ENCODE results near the gene RPS21. TPM values are rescaled to one million over a fixed set of nuclear protein-coding genes. Genes with fewer than 3 reads are reported as not detected.

The RPS21 gene
- total RNA-seq, 1 experiment from 2014 or later: 2,488 TPM

DNA sequence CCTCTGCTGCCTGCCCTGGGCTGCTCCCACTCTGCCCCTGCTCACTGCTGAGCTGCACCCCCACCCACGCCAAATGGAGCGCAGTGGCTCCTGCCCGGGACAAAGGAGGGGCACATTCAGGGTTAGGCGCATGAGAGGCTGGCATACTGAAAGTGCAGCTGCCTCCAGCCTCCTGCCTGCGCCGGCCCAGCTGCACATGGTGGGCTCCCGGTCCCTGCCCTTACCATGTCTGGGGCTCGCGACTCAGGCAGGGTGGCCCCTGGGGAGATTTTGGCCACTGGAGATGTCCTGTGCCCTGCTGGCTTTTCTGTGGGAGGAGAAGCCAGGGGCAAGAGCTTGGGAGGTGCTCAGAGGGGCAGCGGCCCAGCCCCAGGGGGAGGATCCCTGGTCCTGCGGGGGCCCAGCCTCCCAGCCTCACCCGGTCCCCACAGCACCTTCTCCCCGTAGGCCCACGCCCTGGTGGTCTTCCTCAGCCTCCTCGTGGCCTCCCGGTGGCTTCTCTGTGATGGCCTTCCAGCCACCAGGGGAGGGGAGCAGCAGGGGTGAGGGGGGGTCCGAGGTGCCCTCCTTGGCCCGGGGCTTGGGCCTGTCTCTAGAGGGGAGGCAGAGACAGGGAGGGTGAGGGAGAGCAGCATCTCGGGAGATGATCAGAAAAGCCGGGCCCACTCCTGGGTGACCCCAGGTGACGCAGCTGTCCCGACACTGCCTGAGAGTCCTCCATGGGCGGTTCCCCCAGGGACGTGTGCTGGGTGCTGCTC is 28.6 kb downstream of the RPS21 start:
- Histone ChIP-seq H3K4me2 (ENCODE audit: low read length) (no peak overlapping the region), H3K27ac (ENCODE audit: low read depth, low read length) (no peak overlapping the region), H3K9me2 (ENCODE audit: insufficient read depth) (no peaks in the 10 kb centered on the region), H4K20me1 (ENCODE audit: insufficient read depth) (no peaks in the 10 kb centered on the region), H3K36me3 (ENCODE audit: control insufficient read depth in 1 of 2, insufficient read depth in 2 of 2, low read length in 2 of 2) (no peaks in the 10 kb centered on the region), H3K9ac (ENCODE audit: low read length) (no peak overlapping the region), H3K27me3 (ENCODE audit: insufficient read depth, low read length) (no peaks in the 10 kb centered on the region), H3K4me3 (replicated peaks in 1 of 2; ENCODE audit: low read depth in 1 of 2, low read length in 2 of 2) (no peak overlapping the region), H3K79me2 (ENCODE audit: insufficient read depth, low read length) (no peaks in the 10 kb centered on the region), H2AFZ (ENCODE audit: low read depth, low read length, poor library complexity, severe bottlenecking) (no peak overlapping the region), H3K4me1 (ENCODE audit: control insufficient read depth in 1 of 2, insufficient read depth in 2 of 2, low read length in 2 of 2) (peaks cover 2% of the 10 kb centered on the region in 2 experiments; a peak in 3 of 4 replicates), H3K9me3 (ENCODE audit: control insufficient read depth in 1 of 2, insufficient read depth in 1 of 2, low read depth in 1 of 2, low read length in 2 of 2) (no peaks in the 10 kb centered on the region)
- ChIA-PET RAD21 (ENCODE audit: low non-redundant PET in 1 of 2, low total read pairs in 2 of 2, uncharacterized antibody in 2 of 2, unreplicated experiment in 2 of 2) (no interaction called here), CTCF (interaction anchor here (0.6 kb wide), 1 partner anchor 55 kb away, joined by 3 read pairs; no protein-coding TSS in a partner anchor), POLR2A (no interaction called here)
- ATAC-seq: no peak
- BruUV-seq (replicated peaks): no TSS peak
- no peak for TF ChIP-seq JUND (IDR thresholded peaks at IDR 0.05)
- intact Hi-C loops (cut with micrococcal nuclease): no loop called here
- no peak for DNase-seq (ENCODE audit: low read depth, low spot score)

DNA sequence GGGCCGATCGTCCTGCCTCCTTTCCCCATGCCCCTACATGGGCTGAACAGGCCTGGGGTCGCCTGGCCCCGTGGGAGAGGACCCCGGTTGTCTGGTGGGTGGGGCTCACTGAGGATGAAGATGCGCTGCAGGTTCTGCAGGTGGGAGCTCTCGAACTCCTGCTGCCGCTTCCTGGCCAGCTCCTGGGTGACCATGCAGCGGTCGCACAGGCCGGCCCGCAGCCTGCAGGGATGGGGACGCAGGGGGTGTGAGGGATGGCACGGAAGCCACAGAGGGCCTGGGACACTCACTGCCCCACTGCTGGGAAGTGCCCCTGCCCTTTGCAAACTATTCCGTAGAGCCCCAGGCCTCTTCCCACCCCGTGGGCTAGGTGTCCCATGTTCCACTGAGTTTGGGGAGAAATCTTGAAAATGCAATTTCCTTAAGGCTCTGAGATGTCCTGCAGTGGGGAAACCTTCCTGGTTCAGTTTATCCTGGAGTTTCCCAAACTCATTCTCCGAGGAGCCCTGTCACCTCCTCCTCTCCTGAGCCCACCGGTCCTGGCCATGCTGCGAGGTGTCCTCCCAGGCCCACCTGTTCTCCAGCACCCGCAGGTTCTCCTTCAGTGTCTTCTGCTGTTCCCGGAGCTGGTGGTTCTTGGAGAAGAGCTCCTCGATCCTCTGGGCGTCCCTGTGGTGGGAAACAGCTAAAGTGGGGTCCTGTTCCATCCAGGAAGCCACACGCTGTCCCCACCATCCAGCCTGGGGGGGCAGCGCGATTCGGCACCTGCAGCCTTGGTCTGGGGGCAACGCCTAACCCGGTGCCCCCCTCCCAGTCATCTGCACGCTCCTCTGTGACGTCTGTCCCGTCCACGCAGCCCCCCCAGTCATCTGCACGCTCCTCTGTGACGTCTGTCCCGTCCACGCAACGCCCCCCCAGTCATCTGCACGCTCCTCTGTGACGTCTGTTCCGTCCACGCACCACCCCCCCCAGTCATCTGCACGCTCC is 30.0 kb downstream of the RPS21 start:
- H3K9me2 ChIP-seq (ENCODE audit: insufficient read depth): no peaks in the 10 kb centered on the region
- CTCF ChIA-PET: no interaction called here
- BruUV-seq (replicated peaks): no TSS peak
- no peak for DNase-seq (ENCODE audit: low read depth, low spot score)
- no peak overlapping the region for H3K27ac ChIP-seq (ENCODE audit: low read depth, low read length)
- no peak for ATAC-seq
- no peaks in the 10 kb centered on the region for H3K4me1 ChIP-seq (ENCODE audit: control insufficient read depth in 1 of 2, insufficient read depth in 2 of 2, low read length in 2 of 2)
- RAD21 ChIA-PET (ENCODE audit: low non-redundant PET in 1 of 2, low total read pairs in 2 of 2, uncharacterized antibody in 2 of 2, unreplicated experiment in 2 of 2): no interaction called here
- H3K79me2 ChIP-seq (ENCODE audit: insufficient read depth, low read length): no peaks in the 10 kb centered on the region
- no peak overlapping the region for H2AFZ ChIP-seq (ENCODE audit: low read depth, low read length, poor library complexity, severe bottlenecking)
- POLR2A ChIA-PET: no interaction called here
- no peak overlapping the region for H3K4me2 ChIP-seq (ENCODE audit: low read length)
- intact Hi-C loops (cut with micrococcal nuclease): no loop called here
- H3K36me3 ChIP-seq (ENCODE audit: control insufficient read depth in 1 of 2, insufficient read depth in 2 of 2, low read length in 2 of 2): no peaks in the 10 kb centered on the region
- H3K9me3 ChIP-seq (ENCODE audit: control insufficient read depth in 1 of 2, insufficient read depth in 1 of 2, low read depth in 1 of 2, low read length in 2 of 2): no peaks in the 10 kb centered on the region
- no peaks in the 10 kb centered on the region for H4K20me1 ChIP-seq (ENCODE audit: insufficient read depth)
- H3K9ac ChIP-seq (ENCODE audit: low read length): no peak overlapping the region
- TF ChIP-seq ZFX (IDR thresholded peaks at IDR 0.05) (no peak), SRF (IDR thresholded peaks at IDR 0.05; ENCODE audit: low read depth) (no peak), EZH2 (IDR thresholded peaks at IDR 0.05) (no peak), EGR1 (IDR thresholded peaks at IDR 0.05; ENCODE audit: low read depth) (no peak), SIN3A (IDR thresholded peaks at IDR 0.05; ENCODE audit: low read depth) (no peak), EZH2phosphoT487 (IDR thresholded peaks at IDR 0.05; ENCODE audit: borderline replicate concordance) (no peak), TCF7L2 (IDR thresholded peaks at IDR 0.05; ENCODE audit: borderline replicate concordance, extremely low read depth, insufficient read depth, insufficient read length) (no peak), ELF1 (IDR thresholded peaks at IDR 0.05; ENCODE audit: borderline replicate concordance, low read depth) (no peak)
- TF ChIP-seq, protein P1, sequence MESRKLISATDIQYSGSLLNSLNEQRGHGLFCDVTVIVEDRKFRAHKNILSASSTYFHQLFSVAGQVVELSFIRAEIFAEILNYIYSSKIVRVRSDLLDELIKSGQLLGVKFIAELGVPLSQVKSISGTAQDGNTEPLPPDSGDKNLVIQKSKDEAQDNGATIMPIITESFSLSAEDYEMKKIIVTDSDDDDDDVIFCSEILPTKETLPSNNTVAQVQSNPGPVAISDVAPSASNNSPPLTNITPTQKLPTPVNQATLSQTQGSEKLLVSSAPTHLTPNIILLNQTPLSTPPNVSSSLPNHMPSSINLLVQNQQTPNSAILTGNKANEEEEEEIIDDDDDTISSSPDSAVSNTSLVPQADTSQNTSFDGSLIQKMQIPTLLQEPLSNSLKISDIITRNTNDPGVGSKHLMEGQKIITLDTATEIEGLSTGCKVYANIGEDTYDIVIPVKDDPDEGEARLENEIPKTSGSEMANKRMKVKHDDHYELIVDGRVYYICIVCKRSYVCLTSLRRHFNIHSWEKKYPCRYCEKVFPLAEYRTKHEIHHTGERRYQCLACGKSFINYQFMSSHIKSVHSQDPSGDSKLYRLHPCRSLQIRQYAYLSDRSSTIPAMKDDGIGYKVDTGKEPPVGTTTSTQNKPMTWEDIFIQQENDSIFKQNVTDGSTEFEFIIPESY (IDR thresholded peaks at IDR 0.05; ENCODE audit: extremely low read depth, insufficient replicate concordance, low read length): no peak
- TF ChIP-seq, protein P2, sequence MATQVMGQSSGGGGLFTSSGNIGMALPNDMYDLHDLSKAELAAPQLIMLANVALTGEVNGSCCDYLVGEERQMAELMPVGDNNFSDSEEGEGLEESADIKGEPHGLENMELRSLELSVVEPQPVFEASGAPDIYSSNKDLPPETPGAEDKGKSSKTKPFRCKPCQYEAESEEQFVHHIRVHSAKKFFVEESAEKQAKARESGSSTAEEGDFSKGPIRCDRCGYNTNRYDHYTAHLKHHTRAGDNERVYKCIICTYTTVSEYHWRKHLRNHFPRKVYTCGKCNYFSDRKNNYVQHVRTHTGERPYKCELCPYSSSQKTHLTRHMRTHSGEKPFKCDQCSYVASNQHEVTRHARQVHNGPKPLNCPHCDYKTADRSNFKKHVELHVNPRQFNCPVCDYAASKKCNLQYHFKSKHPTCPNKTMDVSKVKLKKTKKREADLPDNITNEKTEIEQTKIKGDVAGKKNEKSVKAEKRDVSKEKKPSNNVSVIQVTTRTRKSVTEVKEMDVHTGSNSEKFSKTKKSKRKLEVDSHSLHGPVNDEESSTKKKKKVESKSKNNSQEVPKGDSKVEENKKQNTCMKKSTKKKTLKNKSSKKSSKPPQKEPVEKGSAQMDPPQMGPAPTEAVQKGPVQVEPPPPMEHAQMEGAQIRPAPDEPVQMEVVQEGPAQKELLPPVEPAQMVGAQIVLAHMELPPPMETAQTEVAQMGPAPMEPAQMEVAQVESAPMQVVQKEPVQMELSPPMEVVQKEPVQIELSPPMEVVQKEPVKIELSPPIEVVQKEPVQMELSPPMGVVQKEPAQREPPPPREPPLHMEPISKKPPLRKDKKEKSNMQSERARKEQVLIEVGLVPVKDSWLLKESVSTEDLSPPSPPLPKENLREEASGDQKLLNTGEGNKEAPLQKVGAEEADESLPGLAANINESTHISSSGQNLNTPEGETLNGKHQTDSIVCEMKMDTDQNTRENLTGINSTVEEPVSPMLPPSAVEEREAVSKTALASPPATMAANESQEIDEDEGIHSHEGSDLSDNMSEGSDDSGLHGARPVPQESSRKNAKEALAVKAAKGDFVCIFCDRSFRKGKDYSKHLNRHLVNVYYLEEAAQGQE (IDR thresholded peaks at IDR 0.05; ENCODE audit: low read depth): no peak
- TF ChIP-seq, protein P3, sequence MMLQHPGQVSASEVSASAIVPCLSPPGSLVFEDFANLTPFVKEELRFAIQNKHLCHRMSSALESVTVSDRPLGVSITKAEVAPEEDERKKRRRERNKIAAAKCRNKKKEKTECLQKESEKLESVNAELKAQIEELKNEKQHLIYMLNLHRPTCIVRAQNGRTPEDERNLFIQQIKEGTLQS (IDR thresholded peaks at IDR 0.05): no peak
- no peaks in the 10 kb centered on the region for H3K27me3 ChIP-seq (ENCODE audit: insufficient read depth, low read length)
- H3K4me3 ChIP-seq (replicated peaks in 1 of 2; ENCODE audit: low read depth in 1 of 2, low read length in 2 of 2): no peak overlapping the region

Measured in HCT116 (cell line).